NCI-H510A treated with DMSO at 0.1 percent for 48 hours (cell line): ENCODE measurements around the gene DUOXA1.
"Not testable (repeated sequence)": the region's sequence is repeated elsewhere in the genome, so short reads cannot be mapped to it uniquely, and the experiment has no call there.

Experiments
- DNase-seq: peaks from one replicate; lab custom pipeline; 2025; lab: John Stamatoyannopoulos, UW

DUOXA1 gene

DNA sequence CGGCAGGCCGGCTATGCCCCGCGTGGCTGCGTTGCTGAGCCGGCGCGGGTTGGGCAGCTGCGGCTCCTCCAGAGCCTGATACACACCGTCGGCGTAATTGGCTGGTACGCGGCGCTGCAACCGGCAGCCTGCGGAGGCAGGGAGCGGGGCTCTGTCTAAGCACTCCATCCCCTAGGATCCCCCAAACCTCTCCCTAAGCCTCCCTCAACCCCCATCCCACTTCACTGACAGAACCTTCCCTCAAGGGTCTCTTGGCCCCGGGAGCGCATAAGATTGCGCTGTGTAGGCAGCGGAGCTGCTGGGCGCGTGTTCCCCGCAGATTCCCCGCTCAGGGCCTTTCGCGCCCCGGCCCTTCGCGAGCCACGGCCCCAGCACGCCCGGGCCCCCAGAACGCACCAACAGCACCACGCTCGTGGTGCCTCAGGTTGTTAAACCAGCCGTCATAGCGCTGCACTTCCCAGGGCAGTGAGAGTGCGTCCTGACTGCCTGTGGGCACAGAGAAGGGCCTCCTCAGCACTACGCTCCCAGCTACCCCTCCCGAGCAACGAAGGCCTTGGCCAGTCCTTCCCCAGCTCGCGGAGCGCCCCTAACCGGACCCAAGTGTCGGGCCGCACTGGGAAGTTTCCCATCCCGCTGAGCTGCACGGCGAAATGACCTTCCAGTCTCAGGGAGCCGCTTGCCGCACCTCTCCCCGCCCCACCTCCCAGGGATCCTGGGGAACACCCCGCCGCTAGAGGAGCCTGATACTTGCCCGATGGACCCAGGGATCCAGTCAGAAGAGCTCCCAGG lies 16.9 kb downstream of the DUOXA1 start:
- no peak for DNase-seq

DNA sequence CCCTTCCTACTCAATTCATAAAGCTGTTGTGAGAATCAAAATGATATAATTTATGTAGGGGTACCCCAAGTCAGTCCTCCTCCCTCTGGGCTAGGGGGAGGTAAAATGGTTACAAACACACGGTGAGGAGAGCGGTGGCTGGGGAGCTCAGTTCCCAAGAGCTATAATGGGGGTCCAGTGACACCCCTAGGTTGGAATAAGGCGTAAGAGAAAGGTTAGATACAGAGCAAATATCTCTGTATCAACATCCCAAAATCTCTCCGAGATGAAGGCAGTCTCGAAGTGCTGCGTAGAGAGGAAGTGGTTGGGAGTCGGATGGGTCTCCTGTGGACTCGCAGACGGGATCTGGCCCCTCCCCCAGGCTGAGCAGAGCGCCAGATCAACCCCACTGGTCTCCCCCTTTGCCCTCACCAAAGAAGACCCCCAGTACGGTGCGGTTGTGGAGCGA lies 17.5 kb downstream of the DUOXA1 start:
- no peak for DNase-seq

DNA sequence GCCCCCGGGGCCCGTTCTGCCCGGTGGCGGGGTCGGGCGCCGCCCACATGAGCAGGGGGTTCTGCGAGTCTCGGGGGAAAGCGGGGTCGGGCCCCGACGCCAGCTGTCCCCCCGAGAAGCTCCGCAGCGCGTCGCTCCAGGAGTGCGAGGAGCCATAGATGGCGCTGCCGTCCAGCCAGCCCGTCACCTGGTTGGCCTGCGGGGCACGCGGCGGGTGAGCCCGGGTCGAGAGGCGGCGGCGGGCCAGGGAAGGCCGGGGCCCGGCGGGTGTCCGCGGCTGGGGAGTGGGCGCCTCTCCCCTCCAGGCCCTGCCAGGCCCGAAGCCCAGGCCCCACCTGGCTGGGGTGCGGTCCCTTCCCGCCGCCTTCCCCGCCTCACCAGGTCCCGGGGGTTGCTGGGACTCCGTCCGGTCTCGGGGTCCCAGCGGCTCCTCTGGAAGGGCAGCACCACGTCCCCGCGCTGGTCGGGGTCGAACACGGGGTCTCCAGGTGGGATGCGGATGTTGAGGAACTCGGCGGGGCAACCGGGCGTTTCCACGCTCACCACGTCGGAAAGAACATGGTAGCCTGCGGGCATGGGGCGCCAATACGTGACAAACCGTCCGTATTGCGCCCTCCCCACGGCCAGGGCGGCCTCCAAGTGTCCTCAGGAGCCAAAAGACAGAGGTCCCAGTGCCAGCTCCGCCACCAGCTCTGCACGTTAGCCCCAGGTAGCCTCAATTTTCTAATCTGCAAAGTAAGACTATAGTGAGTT lies 18.1 kb downstream of the DUOXA1 start:
- DNase-seq: no peak

DNA sequence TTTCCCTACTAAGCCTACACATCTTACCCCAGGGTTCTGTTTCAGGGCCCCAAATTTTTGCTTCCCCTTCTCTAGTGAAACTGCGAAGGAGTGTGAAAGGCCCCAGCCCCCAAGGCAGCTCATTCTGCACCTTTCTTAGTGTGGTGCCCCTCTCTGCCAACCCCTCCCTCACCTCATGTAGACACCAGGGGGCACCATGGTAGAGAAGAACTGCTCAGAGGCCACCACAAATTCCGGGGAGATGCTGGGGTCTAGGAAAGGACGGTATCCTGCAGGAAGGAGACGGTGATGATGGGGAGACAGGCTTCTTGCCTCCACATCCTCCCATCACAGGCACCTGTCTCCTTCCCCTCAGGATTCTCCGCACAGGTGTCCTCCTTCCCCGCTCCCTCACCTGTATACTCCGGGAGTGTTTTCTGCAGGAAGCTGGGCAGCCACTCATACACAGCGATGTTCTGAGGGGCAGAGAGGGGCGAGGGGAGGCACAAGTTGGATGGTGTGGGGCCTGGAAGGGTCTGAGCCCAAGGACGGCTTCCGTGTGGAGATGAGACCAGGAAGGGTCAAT lies 19.3 kb downstream of the DUOXA1 start:
- no peak for DNase-seq

DNA sequence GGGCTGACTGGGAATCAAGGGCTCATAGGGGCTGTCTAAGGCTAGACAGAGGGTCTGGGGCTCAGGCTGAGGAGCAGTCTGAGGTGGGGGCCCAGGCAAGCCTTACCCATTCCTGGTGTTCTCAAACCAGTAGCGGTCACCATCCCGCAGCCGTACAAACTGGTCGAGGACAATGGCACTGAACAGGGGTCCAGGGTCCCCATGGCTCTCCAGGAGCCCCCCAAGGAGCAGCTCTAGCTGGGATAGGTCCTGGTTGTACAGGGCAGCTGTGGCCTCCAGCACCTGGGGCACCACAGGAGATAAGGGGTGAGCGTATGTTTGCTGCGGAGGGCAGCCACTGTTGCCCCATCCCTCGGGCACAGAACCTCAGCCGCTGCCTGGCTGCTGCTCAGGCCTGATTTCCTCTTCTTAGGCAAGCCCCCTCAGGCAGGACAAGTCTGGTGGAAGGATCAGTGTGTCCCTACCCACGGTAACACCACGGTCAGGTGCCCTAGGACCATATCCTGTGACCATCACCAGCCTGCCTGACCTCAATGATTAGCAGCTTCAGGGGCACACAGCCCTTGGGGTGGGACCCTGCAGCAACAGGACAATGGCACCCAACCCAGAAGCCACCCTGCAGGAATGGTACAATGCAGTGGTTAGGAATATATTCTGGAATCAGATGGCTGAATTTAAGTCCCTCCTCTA lies 21.6 kb downstream of the DUOXA1 start:
- DNase-seq: no peak

DNA sequence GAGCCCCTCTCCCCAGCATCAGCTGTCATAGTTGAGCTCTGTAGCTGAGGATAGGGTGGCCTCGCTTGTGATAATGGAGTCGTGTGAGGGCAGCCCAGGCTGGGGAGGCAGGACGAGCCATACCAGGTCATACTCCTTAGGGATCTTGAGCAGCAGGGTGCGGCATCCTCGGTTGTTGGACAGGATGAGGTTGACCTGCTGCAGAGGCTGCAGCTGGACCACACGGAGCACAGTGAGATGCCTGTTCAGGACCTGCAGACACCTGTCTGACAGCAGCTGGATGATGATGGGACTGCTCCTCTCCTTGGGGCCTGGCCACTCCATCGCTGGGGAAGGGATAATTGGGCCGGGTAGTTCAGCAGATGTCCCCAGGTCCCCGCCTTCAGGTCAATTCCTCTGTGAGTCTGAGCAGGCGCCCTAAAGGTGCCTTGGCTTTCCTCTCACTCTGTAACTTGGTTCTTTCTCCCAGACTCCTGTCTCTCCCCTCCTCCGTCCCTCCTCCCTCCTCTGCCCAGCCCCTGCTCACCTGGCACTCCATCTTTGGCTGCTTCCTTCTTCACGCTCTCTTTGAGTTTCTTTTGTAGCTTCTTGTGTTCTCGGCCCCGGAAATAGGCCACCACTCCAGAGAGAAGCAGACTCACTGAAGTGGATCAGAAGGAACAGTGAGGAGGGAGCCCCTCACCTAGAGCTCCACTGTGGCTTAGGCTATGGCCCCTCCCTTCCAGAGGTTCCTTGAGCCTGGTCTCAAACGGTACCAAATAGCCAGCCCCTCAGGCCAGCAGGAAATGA lies 23.5 kb downstream of the DUOXA1 start:
- DNase-seq: no peak

DNA sequence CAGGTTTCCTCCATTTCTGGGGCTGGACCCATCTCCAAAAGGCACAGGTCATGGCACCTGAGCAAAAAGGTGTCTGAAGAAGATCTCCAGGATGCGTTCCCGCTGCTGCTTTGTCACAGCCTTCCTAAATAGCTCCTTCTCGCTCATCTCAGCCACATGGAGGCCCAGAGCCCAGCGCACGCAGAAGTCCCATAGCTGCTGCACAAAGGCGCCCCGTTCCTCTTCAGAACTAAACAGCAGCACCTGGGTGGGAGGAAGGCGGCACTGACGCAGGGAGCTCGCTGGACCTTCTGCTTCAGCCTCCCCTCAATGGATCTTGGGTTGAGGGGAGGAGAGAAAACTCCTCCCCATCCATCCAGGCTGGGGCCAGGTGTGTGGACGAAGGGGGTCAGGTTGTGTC lies 24.1 kb downstream of the DUOXA1 start:
- DNase-seq: no peak

DNA sequence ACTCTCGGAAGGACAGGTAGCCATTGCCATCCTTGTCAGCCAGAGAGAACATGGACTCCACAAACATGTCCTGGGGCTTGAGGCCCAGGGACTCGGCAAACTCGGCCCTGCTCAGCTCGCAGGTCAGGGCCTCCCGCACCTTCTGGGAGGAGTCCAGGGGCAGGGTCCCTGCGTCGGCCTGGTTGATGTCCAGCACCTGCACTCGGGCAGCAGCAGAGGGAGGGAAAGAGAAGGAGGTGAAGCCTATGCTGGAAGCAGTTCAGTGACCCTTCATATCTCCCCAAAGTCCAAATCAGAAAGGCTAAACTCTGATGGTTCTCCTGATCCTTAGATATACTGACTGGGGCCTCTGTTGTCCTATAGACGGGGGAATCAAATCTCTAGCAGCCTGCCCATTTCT lies 25.5 kb downstream of the DUOXA1 start:
- not testable (repeated sequence) for DNase-seq

DNA sequence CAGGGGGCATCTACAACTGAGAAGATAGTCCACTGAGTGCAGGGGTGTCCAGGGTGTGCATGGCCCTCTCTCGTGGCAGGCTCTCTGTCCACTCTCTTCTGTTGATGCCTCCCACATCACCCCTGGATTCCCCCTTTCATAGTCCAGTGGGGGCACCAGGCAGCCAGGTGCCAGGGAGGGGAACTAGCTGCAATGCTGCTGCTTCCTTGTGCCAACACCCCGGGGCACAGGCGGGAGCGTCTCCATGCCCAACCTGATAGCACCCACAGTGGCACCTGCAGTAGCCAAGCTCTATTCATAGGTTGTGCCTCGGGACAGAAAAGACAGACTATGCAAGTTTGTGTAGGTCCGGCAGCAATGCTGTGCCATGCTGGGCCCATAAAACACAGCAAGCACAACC lies 27.5 kb downstream of the DUOXA1 start:
- no peak for DNase-seq

DNA sequence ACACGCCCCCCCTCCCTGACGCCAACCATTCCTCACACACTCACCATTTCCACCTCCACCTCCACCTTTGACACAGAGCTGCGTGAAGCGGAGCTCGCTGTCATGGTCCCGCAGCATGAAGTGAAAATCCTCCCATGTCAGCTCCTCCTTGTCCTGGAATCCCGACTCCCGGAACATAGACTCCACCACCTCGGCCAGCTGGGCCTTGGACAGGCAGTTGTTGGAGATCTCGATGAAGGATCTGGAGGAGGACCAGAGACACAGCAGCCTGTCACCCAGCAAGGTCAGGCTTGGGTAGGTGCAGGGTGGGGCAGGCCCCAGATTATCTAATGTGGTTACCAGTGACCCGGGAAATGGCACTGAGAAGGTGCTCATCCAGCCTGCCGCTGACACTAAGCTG lies 27.9 kb downstream of the DUOXA1 start:
- DNase-seq: no peak

DNA sequence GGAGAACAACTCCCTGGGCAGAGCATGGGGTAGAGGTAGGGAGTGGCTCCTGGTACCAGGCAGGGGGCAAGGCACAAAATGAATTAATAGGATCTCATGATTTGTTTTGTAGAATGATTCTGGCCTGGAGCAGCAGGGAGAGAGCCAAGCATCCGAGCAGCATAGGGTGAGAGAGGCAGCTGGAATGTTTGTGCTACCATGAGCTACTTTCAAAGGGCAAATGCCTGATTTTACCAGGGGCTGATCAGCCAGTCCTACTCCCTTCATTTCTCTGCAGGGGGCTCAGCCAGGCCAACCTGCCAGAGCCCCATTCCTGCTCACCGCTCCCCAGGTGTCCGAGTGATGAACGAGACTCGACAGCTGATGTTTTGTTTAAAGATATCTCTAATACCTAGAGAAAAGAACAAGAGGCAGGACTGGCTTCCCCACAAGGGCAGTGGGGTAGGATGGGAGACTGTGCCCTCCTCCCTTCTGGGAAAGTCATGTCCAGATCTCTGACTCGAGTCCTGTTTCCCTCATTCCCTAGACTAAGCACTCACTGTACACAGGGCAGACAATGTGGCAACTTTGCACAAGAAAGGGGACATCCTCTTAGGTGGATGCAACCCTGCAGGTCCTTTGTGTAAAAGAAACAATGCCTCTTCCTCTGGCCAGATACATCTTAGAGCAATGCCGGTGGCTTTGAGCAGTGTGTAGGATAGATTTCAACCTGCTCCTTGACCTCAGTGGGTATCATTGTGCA lies 28.6 kb downstream of the DUOXA1 start:
- no peak for DNase-seq

DNA sequence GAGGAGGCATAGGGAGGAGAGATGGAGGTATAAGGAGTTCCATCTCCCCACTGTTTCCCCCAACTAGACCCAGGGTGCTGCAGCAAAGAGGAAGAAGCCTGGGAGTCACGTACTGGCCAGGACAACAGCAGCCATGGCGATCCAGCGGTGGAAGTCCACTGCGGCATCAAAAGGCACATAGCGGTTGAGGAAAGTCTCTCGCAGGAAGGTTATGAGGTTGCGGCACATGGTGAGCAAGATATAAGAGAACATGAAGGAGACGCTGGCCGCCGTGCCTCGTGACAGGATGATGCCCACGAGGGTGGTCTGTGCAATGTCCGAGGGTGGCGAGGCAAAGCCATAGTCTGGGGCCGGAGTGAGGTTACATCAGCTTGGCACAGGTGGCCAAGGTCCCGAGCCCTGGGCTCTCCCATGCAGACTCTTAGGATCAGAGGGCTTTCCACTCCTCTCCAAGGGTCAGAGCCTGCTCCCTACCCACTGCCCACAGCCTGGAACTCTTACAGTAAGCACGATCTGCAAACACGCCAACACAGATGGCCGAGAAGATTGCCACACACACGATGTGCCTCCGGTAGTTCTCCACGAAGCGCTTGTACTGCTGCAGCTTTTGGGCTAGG lies 30.0 kb downstream of the DUOXA1 start:
- no peak for DNase-seq

DNA sequence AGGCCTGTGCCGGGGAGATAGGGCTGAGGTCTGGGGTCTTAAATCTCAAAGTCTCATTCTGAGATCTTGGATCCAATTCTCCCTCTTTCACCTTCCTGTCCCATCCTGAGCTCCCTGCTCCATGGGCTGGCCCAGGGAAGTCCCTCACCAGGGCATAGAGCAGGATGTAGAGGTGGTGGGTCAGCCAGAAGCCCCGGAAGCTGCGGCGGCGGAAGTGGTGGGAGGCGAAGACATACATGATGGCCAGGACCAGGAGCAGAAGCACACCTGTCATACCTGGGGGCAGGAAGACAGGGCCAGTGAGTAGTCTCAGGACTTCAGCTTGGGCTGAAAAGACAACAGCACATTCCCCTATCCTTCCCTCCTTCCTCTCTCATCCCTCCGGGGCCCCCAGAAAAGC lies 32.2 kb downstream of the DUOXA1 start:
- no peak for DNase-seq

DNA sequence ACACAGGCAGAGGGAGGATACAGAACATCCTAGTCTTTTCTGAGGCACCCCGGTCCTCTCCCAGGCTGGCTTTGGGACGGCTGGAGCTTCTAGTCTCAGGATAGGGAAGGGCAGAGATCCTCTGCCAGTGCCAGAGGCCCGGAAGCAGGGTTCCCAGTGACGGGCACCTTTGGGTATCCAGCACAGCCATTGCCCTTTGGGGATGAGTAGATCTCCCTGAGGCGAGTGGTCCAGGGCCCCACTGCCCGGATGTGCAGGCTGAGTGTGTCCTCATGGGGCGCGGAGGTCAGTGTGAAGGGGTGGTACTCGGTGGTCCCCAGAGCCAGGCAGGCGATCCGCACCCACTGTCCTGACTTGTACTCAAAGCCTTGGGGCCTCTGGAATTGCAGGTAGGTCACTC lies 34.0 kb downstream of the DUOXA1 start:
- DNase-seq: no peak

DNA sequence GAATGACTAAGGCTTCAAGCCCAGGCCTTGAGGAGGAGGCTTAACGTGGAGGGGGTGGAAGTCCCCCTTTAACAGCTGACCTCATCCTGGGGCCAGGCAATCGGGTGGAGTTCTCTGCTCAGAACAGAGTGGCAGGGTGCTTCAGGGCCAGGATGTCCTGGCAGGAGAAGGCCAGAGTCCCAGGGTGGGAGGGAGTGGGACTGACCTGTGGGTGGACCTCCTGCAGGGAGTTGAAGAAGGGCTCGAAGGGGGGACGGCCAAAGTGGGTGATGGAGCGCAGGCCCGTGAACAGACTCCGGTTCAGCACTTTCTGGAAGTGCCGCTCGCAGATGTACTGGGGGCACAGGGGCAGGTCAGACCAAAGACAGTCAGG lies 35.3 kb downstream of the DUOXA1 start:
- DNase-seq: no peak

DNA sequence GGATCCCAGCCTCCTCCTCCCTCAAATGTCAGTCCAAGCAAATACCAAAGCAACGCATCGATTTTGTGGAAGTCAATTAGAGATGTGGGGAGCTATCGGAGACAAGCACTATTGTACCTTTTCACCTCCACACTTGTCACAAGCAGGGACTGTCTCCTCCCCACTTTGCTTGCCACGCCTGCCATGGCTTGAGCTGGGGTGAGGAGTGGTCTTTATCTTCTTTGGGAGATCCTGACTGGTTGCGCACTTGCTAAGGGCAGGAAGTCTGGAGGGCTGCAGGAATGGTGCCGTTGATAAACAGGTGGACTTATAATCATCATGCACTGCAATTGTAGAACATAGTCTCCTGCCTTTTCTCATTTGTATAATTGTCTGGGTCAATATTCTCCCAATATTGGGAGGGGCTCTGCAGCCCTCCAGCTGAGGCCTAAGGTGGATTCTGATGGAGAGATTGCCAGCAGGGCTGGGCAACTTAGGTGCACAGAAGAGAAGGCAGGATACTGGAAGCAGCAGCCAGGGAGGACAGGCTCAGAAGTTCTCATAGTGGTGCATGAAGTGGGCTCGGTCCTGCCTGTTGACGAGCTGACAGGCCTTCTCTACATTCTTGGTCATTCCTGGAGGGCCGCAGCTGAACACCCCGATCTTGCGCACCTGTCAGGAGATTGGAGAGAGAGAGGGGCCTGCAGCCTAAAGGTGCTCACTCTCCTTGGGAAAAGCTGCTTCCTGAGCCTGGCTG lies 35.9 kb downstream of the DUOXA1 start:
- DNase-seq: no peak

DNA sequence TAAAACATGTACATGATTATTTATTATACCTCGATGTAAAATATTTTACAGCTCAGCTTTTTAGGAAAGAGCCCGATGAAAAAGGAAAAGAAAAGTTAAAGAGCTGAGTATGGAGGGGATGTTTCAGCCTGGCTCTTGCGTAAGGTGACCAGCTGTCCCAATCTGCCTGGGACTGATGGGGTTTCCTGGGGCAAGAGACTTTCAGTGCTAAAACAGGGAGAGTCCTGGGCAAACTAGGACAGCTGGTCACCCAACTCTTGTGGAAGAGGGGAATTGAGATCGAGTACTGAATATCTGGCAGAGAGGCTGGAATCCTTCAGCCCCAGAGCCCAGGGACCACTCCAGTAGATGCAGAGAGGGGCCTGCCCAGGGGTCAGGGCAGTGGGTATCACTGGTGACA lies 36.7 kb downstream of the DUOXA1 start:
- DNase-seq: no peak

DNA sequence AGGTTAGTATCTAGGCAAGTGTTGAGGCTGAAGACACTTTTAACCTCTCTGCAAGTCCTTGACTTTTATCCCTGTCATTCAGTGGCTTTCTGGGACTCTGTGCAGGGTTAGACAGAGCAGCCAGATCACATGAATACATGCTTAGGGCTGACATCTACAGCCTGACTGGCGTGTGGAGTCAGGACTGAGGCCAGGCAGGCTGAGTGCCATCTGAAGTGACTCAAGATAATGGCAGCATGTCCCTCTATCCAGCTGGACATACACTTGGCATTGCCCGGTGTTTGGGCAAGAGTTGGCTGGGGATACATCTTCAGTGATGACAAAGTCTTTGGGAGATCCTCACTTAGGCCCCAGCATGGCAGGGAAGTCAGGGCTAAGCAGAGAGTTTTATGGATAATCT lies 38.1 kb downstream of the DUOXA1 start:
- no peak for DNase-seq

DNA sequence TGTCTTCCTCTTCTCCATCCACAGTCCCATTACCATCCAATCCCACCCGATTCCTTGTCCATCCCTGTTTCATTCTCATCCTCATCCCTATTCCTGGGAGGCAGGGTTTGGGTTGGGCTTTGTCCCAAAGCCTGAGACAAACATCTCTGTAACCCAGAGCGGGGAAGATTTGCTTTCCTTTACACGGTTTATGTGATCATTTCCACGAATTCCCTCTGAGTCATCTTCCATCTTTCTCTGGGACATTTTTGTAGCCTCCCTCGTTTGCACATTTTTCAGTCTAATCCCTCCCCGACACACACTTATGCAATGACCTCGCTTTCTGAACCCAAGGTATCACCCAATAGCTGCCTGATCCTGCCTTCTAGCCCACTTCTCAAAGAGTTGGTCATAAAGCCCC lies 38.5 kb downstream of the DUOXA1 start:
- no peak for DNase-seq
